T-helper 9 cell (primary cell): ENCODE measurements around the gene RPL10A.
"Not testable (repeated sequence)": the region's sequence is repeated elsewhere in the genome, so short reads cannot be mapped to it uniquely, and the experiment has no call there.

Experiments
- DNase-seq: peaks from one replicate; pipeline ENCODE4 v3.0.0-alpha.2; 2020
- total RNA-seq, 2 donors: gene quantifications; one replicate each; lab custom pipeline; 2026; lab: John Stamatoyannopoulos, UW

The RPL10A gene
- total RNA-seq = 874 to 954 reads per million in 2 donors

- peak; percentile 91 for DNase-seq
These were observed at the start of gene RPL10A for GRCh38 chr6:35468181-35468979. Gene RPL10A, plus strand, starts transcription at chr6:35468401. Its CDS starts 34 bp downstream, at chr6:35468435.

DNA sequence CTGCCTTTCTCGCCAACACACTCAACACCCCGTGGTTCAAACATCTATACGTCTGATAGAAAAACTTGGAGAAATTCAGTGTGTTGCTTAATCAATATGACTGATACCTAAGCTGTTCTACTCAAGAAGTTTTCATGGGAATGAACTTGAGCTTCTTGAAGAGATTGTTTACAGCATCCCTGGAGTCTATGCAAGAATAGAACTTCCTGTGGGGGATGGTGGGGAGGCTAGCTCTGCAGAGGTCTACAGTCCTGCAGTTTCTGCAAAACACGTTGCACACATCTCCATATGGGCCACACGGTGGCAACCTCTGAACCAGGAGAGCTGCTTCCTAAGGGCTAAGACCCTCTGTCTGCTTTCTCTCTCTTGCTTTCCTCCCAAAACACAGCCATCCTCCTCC is 48.8 kb upstream of the RPL10A start:
- no peak for DNase-seq

DNA sequence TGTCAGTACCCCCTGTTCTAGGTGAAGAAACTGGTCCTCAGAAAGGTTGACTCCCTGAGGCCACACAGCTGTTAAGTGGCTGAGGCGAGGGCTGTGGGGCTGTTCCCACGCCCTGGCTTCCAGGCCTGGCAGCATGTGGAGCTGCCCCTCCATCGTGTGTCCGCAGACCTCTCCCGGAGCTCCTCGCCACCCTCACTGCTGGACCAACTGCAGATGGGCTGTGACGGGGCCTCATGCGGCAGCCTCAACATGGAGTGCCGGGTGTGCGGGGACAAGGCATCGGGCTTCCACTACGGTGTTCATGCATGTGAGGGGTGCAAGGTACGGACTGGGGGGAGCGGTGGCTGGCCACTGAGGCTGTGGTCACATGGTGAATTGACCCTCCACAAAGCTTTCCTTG is 48.2 kb upstream of the RPL10A start:
- DNase-seq = no peak

DNA sequence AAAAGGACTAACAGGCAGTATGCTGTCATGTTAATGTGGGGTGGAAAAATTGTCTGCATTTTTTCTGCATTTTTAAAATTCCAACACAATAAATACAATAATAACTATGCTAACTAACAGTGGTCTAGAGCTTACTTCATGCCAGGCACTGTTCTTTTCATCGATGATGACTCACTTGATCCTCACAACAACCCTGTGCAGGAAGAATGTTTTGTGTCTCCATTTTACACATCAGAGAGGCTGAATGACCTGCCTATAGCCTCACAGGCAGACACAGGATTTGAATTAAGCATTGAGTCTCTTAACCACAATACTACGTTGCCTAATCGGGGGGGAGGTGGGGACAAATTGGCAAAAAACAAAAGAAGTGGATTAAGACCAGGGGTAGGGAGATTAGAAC is 42.9 kb upstream of the RPL10A start:
- no peak for DNase-seq

- DNase-seq = no peak
These were observed 42.1 kb upstream of the RPL10A start for GRCh38 chr6:35426074-35426473.

DNA sequence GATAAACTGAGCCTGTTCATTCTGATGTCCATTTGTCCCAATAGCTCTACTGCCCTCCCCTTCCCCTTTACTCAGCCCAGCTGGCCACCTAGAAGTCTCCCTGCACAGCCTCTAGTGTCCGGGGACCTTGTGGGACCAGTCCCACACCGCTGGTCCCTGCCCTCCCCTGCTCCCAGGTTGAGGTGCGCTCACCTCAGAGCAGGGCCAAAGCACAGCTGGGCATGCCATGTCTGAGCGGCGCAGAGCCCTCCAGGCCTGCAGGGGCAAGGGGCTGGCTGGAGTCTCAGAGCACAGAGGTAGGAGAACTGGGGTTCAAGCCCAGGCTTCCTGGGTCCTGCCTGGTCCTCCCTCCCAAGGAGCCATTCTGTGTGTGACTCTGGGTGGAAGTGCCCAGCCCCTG is 40.8 kb upstream of the RPL10A start:
- DNase-seq = no peak

DNA sequence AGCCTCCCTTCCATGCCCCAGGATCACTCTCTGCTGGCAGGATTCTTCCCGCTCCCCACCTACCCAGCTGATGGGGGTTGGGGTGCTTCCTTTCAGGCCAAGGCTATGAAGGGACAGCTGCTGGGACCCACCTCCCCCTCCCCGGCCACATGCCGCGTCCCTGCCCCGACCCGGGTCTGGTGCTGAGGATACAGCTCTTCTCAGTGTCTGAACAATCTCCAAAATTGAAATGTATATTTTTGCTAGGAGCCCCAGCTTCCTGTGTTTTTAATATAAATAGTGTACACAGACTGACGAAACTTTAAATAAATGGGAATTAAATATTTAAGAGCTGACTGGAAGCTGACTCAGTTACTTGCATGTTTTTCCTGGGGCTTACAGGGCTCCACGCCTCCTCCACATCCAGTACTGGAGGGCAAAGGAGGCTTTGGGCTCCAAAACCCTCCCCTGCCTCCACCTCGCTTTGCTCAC is 40.3 kb upstream of the RPL10A start:
- no peak for DNase-seq

DNA sequence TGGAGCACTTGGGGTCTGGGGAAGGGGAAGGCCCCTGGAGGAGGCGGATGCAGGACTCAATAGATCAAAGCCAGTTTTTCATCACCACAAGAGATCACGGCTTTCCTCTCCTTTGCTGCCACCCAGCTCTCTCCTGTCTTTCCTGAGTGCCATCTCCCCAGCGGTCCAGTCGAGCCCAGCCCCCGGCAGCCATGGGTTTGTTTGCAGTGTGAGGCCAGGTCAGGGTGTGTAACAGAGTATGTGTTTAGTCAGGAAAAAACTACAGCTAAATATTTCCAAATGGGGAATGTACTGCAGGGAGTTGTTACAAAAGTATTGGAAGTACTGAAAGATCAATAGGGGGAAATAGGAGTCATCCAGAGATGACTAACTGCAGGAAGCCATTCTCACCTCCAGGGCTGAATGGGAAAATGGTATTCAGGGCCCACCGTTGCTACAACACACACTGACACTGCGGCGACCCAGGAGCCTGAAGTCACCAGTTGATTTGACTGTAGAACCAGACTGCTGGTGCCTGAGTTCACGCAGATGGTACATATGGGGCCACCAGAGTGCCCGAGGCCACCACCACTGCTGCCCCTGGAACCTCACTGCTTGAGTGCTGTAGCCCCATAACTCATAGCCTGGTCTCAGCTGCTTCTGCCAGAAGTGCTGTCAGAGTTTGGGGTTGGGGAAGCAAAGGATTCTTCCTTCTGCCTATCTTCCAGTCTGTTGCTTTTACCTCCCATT is 39.6 kb upstream of the RPL10A start:
- no peak for DNase-seq

GRCh38 chr6:35429463-35429862 is 38.7 kb upstream of the RPL10A start:
- DNase-seq = no peak

DNA sequence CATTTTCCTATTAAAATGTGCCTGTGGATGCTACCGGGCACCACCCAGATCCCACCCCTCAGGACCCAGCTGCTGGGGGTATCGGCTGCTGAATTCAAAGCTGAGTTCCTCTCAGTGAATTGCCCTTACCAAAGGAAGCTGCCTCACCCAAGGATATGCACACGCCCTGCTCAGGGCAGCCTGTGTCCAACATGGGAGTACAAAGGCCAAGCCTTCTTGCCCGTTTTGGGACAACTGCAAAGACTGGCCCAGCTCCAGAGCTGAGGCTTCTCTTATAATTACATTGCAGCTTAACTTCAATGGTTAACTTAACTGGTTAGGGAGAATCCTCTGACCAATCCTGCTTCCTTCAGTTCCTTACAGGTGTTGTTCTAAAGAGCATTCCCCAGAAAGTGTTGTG is 35.9 kb upstream of the RPL10A start:
- no peak for DNase-seq

- not testable (repeated sequence) for DNase-seq
These were observed 35.5 kb upstream of the RPL10A start for GRCh38 chr6:35432702-35433101.

- no peak for DNase-seq
These were observed 32.9 kb upstream of the RPL10A start for GRCh38 chr6:35435074-35435837.

DNA sequence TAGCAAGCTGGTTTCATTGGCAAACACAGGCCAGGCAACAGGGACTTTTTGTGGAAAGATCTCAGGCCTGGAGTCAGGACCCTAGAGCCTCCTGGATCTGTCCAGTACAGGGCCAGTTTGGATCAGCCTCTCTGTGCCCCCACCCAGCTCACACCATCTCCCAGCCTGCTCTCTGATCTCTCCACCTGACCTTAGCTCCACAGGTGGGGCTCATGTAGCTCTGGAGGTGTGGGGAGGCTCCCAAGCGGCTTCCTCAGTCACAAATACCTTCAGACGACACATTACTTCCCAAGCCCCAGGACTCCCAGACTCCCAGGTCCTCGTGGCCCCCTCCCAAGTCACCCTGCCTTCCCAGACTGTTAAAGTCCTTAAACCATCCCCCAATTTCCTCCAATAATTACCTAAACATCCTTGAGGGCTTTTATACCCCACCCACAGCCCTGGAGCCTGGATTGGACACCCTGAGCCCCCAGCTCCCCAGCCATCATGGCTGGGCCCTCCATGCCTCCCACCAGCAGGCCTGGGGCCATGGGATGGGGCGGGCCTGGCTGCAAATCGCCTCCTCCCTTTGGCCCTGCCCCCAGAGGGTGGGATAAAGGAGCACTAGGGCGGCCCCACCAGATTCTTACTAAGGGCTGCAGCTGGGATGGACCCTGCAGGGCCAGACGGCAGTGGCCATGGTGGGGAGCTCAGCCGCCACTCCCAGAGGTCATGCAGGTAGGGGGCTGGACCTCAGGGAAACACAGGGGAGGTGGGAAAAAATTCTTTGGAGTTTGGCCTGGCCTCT is 31.9 kb upstream of the RPL10A start:
- DNase-seq = no peak

- DNase-seq = not testable (repeated sequence)
These were observed 29.7 kb upstream of the RPL10A start for GRCh38 chr6:35438378-35439065.

GRCh38 chr6:35439308-35439707 is 28.9 kb upstream of the RPL10A start:
- no peak for DNase-seq

DNA sequence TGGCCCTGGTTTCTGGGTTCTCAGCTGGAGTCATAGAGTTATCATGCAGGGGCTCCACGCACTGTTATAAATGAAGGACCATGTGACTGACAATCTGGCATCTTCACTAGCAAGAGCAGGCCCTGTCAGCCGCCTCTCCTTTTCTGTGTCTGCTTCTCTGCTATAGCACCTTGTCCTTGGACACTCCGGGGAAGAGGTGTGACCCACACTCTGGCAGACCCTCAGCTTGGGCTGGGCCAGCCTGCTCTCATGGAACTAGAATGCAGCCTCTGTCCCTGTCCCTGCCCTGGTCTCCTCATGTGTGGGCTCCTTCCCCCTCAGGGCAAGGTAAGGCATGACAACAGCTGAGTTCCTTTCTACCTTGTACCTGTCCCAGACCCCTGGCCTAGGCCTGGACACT is 27.0 kb upstream of the RPL10A start:
- no peak for DNase-seq

GRCh38 chr6:35441642-35442041 is 26.6 kb upstream of the RPL10A start:
- DNase-seq = no peak

- no peak for DNase-seq
These were observed 25.5 kb upstream of the RPL10A start for GRCh38 chr6:35442693-35443092.

DNA sequence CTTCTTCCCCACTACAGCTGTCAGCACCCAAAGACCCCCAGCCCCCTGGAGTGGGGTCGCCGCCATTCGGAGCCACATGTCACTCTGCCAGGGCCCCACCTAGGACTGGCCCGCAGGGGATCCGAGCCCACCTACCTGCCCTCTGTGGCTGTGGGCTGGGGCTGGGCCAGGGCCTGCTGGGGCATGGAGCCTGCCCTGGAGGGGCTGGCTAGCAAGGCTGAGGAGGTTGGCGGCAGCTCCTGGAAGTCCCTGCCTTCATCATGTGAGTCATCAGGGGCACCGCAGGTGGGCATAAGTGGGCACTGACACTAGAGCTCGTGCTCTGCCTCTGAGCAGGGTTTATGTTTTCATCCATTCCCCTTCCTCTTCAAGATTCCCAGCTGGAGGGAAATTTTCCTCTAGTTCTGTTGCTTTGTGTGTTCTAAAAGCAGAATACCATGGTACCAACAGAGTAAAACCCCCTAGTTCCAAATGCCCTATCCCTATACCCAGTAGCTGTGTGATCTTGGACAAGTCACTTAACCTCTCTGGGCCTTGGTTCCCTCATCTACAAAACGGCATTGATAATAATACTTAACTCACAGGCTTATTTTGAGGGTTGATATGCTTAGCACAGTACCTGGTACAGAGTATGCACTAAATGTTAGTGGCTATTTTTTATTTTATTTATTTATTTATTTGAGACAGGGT is 24.7 kb upstream of the RPL10A start:
- DNase-seq = no peak

DNA sequence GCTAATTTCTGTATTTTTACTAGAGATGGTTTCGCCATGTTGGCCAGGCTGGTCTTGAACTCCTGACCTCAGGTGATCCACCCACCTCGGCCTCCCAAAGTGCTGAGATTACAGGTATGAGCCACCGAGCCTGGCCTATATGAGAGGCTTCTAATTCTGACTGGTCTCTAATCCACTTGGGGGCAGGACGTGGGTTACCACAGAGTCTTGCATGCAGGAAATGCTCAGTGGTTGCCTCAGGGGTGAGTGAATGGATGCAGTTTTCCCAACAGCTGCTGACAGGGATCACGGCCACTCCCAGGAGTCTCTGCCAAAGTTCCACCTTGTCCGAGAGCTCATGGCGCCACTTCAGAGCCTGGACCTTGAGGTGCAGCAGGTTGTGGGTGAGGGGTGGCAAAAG is 22.5 kb upstream of the RPL10A start:
- no peak for DNase-seq

GRCh38 chr6:35448191-35448590 is 20.0 kb upstream of the RPL10A start:
- no peak for DNase-seq
